ENCODE results near the gene GTF2F2.

GTF2F2 gene

GRCh38 chr13:45196096-45196495 lies 75.8 kb downstream of the GTF2F2 start:
- POLR2A ChIA-PET = no interaction called here
- TF ChIP-seq ELF4 (IDR thresholded peaks at IDR 0.05) (no peak), CTBP1 (IDR thresholded peaks at IDR 0.05; ENCODE audit: borderline replicate concordance) (no peak)
- CTCF ChIA-PET = no interaction called here
- DNase-seq (ENCODE audit: extremely low spot score) = no peak

GRCh38 chr13:45196622-45197021 lies 76.3 kb downstream of the GTF2F2 start:
- TF ChIP-seq SP1 (IDR thresholded peaks at IDR 0.05) = no peak
- no peak for TF ChIP-seq TARDBP (IDR thresholded peaks at IDR 0.05)
- TF ChIP-seq LEF1 (IDR thresholded peaks at IDR 0.05; ENCODE audit: borderline replicate concordance) = no peak
- no peak for TF ChIP-seq HDGF (IDR thresholded peaks at IDR 0.05; ENCODE audit: borderline replicate concordance)
- TF ChIP-seq ZNF384 (IDR thresholded peaks at IDR 0.05) = no peak
- no peak for TF ChIP-seq ELF4 (IDR thresholded peaks at IDR 0.05)
- no peak for TF ChIP-seq FOXK2 (IDR thresholded peaks at IDR 0.05)
- TF ChIP-seq ARNT (IDR thresholded peaks at IDR 0.05) = no peak
- TF ChIP-seq FOXA1 (IDR thresholded peaks at IDR 0.05) = no peak
- TF ChIP-seq NFRKB (IDR thresholded peaks at IDR 0.05) = no peak
- no peak for TF ChIP-seq L3MBTL2 (conservative IDR thresholded peaks at IDR 0.05)
- no peak for TF ChIP-seq BHLHE40 (IDR thresholded peaks at IDR 0.05; ENCODE audit: borderline replicate concordance)
- TF ChIP-seq FOXM1 (IDR thresholded peaks at IDR 0.05; ENCODE audit: borderline replicate concordance) = no peak
- ChIA-PET CTCF (no interaction called here), POLR2A (no interaction called here)
- no peak for DNase-seq (ENCODE audit: extremely low spot score)

- no peak for TF ChIP-seq BHLHE40 (IDR thresholded peaks at IDR 0.05; ENCODE audit: borderline replicate concordance)
- TF ChIP-seq FOXM1 (IDR thresholded peaks at IDR 0.05; ENCODE audit: borderline replicate concordance) = no peak
- TF ChIP-seq L3MBTL2 (conservative IDR thresholded peaks at IDR 0.05) = no peak
- no peak for TF ChIP-seq HDGF (IDR thresholded peaks at IDR 0.05; ENCODE audit: borderline replicate concordance)
- TF ChIP-seq SUZ12 (IDR thresholded peaks at IDR 0.05) = no peak
- no peak for TF ChIP-seq FOXK2 (IDR thresholded peaks at IDR 0.05)
- TF ChIP-seq FOXA1 (IDR thresholded peaks at IDR 0.05) = no peak
- no peak for TF ChIP-seq ELF4 (IDR thresholded peaks at IDR 0.05)
- no peak for TF ChIP-seq NFRKB (IDR thresholded peaks at IDR 0.05)
- TF ChIP-seq LEF1 (IDR thresholded peaks at IDR 0.05; ENCODE audit: borderline replicate concordance) = no peak
- TF ChIP-seq TARDBP (IDR thresholded peaks at IDR 0.05) = no peak
- TF ChIP-seq SP1 (IDR thresholded peaks at IDR 0.05) = no peak
- POLR2A ChIA-PET = no interaction called here
- DNase-seq (ENCODE audit: extremely low spot score) = no peak
- CTCF ChIA-PET = no interaction called here
Measured at GRCh38 chr13:45198041-45198440, 77.7 kb downstream of the GTF2F2 start.

- ChIA-PET CTCF (no interaction called here), POLR2A (no interaction called here)
- no peak for DNase-seq (ENCODE audit: extremely low spot score)
- TF ChIP-seq FOXA1 (IDR thresholded peaks at IDR 0.05) (no peak), L3MBTL2 (conservative IDR thresholded peaks at IDR 0.05) (no peak), ARNT (IDR thresholded peaks at IDR 0.05) (no peak), LEF1 (IDR thresholded peaks at IDR 0.05; ENCODE audit: borderline replicate concordance) (no peak), NFRKB (IDR thresholded peaks at IDR 0.05) (no peak), SP1 (IDR thresholded peaks at IDR 0.05) (no peak), FOXK2 (IDR thresholded peaks at IDR 0.05) (no peak), FOXM1 (IDR thresholded peaks at IDR 0.05; ENCODE audit: borderline replicate concordance) (no peak), CTBP1 (IDR thresholded peaks at IDR 0.05; ENCODE audit: borderline replicate concordance) (no peak), ZNF384 (IDR thresholded peaks at IDR 0.05) (no peak), PKNOX1 (IDR thresholded peaks at IDR 0.05) (no peak)
Measured at GRCh38 chr13:45198924-45199323, 78.6 kb downstream of the GTF2F2 start.

GRCh38 chr13:45199711-45200110 lies 79.4 kb downstream of the GTF2F2 start:
- TF ChIP-seq NFRKB (IDR thresholded peaks at IDR 0.05) (no peak), HDGF (IDR thresholded peaks at IDR 0.05; ENCODE audit: borderline replicate concordance) (no peak), LEF1 (IDR thresholded peaks at IDR 0.05; ENCODE audit: borderline replicate concordance) (no peak), FOXK2 (IDR thresholded peaks at IDR 0.05) (no peak), BHLHE40 (IDR thresholded peaks at IDR 0.05; ENCODE audit: borderline replicate concordance) (no peak), CTBP1 (IDR thresholded peaks at IDR 0.05; ENCODE audit: borderline replicate concordance) (no peak)
- DNase-seq (ENCODE audit: extremely low spot score) = no peak
- ChIA-PET POLR2A (no interaction called here), CTCF (no interaction called here)

- TF ChIP-seq SP1 (IDR thresholded peaks at IDR 0.05) = no peak
- ChIA-PET CTCF (no interaction called here), POLR2A (no interaction called here)
- DNase-seq (ENCODE audit: extremely low spot score) = no peak
Measured at GRCh38 chr13:45200701-45201232, 80.5 kb downstream of the GTF2F2 start, which contains the start of gene KCTD4. KCTD4 (minus strand) TSS chr13:45201045; CDS start chr13:45194567, 6,478 bp downstream.

- TF ChIP-seq SP1 (IDR thresholded peaks at IDR 0.05) (no peak), TARDBP (IDR thresholded peaks at IDR 0.05) (no peak), ELF4 (IDR thresholded peaks at IDR 0.05) (no peak), LEF1 (IDR thresholded peaks at IDR 0.05; ENCODE audit: borderline replicate concordance) (no peak)
- POLR2A ChIA-PET = no interaction called here
- no peak for DNase-seq (ENCODE audit: extremely low spot score)
- CTCF ChIA-PET = no interaction called here
Measured at GRCh38 chr13:45205124-45205523, 84.8 kb downstream of the GTF2F2 start.

GRCh38 chr13:45206340-45206739 lies 86.0 kb downstream of the GTF2F2 start:
- ChIA-PET POLR2A (interaction anchor here (1.2 kb wide), 1 partner anchor 86 kb away, joined by 3 read pairs; the partner anchor contains the start of gene GTF2F2), CTCF (no interaction called here)
- no peak for DNase-seq (ENCODE audit: extremely low spot score)
- TF ChIP-seq FOXK2 (IDR thresholded peaks at IDR 0.05) = no peak
- no peak for TF ChIP-seq L3MBTL2 (conservative IDR thresholded peaks at IDR 0.05)
- TF ChIP-seq ELF4 (IDR thresholded peaks at IDR 0.05) = no peak
- no peak for TF ChIP-seq CTBP1 (IDR thresholded peaks at IDR 0.05; ENCODE audit: borderline replicate concordance)
- no peak for TF ChIP-seq NFRKB (IDR thresholded peaks at IDR 0.05)
- TF ChIP-seq HDGF (IDR thresholded peaks at IDR 0.05; ENCODE audit: borderline replicate concordance) = no peak
- TF ChIP-seq PKNOX1 (IDR thresholded peaks at IDR 0.05) = no peak
- TF ChIP-seq ZNF384 (IDR thresholded peaks at IDR 0.05) = no peak
- no peak for TF ChIP-seq FOXM1 (IDR thresholded peaks at IDR 0.05; ENCODE audit: borderline replicate concordance)

Data from HEK293T (cell line).